EL (cell line): Measurements from ENCODE around the gene MCRS1.

Source experiments
- DNase-seq: peaks from one replicate; pipeline ENCODE4 v3.0.0-alpha.2; 2016

The MCRS1 gene

GRCh38 chr12:49580572-49581535 is 12.9 kb upstream of the MCRS1 start:
- DNase-seq = peak; percentile 93

GRCh38 chr12:49578471-49579112 is 10.7 kb upstream of the MCRS1 start:
- DNase-seq = no peak

GRCh38 chr12:49577589-49578315 is 9.8 kb upstream of the MCRS1 start:
- no peak for DNase-seq

- no peak for DNase-seq
These were observed 660 bp upstream of the MCRS1 start for GRCh38 chr12:49568442-49569162.

GRCh38 chr12:49567302-49567610 is 686 bp downstream of the MCRS1 start:
- no peak for DNase-seq

- no peak for DNase-seq
These were observed 1.6 kb downstream of the MCRS1 start for GRCh38 chr12:49566361-49566760.

- no peak for DNase-seq
These were observed 2.3 kb downstream of the MCRS1 start for GRCh38 chr12:49565406-49566265.

GRCh38 chr12:49564686-49565405 is 3.1 kb downstream of the MCRS1 start:
- DNase-seq = no peak

GRCh38 chr12:49563951-49564685 is 3.8 kb downstream of the MCRS1 start:
- no peak for DNase-seq

- DNase-seq = no peak
These were observed 5.1 kb downstream of the MCRS1 start for GRCh38 chr12:49562831-49563230.

GRCh38 chr12:49562233-49562632 is 5.7 kb downstream of the MCRS1 start:
- DNase-seq = no peak

GRCh38 chr12:49560695-49561094 is 7.2 kb downstream of the MCRS1 start:
- DNase-seq = no peak

- DNase-seq = no peak
These were observed 8.8 kb downstream of the MCRS1 start for GRCh38 chr12:49559011-49559675.

- no peak for DNase-seq
These were observed 9.4 kb downstream of the MCRS1 start for GRCh38 chr12:49558526-49558925.

- DNase-seq = no peak
These were observed 10.1 kb downstream of the MCRS1 start for GRCh38 chr12:49557917-49558215.

GRCh38 chr12:49557187-49557916 is 10.6 kb downstream of the MCRS1 start:
- no peak for DNase-seq

GRCh38 chr12:49556391-49557186 is 11.4 kb downstream of the MCRS1 start:
- no peak for DNase-seq

- no peak for DNase-seq
These were observed 12.1 kb downstream of the MCRS1 start for GRCh38 chr12:49555631-49556390.
